HG03175 (cell line): ENCODE measurements around the gene KCNK13.

Experiments used
- ATAC-seq: cut with Tn5 transposase; IDR thresholded peaks from one replicate; pipeline ENCODE4 v1.9.1; 2021; ENCODE audit warnings: mild to moderate bottlenecking, moderate library complexity; ENCODE audit not compliant: unreplicated experiment

The KCNK13 gene

GRCh38 chr14:90126260-90126659, 64.5 kb downstream of the KCNK13 start:
- no peak for ATAC-seq

- ATAC-seq = no peak
Observed at GRCh38 chr14:90132821-90133570, 71.2 kb downstream of the KCNK13 start.

GRCh38 chr14:90136904-90137303, 75.1 kb downstream of the KCNK13 start:
- no peak for ATAC-seq

GRCh38 chr14:90137807-90138206, 76.0 kb downstream of the KCNK13 start:
- ATAC-seq = no peak

- no peak for ATAC-seq
Observed at GRCh38 chr14:90139199-90139598, 77.4 kb downstream of the KCNK13 start.

- no peak for ATAC-seq
Observed at GRCh38 chr14:90140298-90140955, 78.6 kb downstream of the KCNK13 start.

- ATAC-seq = no peak
Observed at GRCh38 chr14:90140956-90141316, 79.1 kb downstream of the KCNK13 start.

GRCh38 chr14:90153429-90153828, 91.6 kb downstream of the KCNK13 start:
- ATAC-seq = no peak

GRCh38 chr14:90154110-90154509, 92.3 kb downstream of the KCNK13 start:
- no peak for ATAC-seq

GRCh38 chr14:90159146-90159545, 97.4 kb downstream of the KCNK13 start:
- ATAC-seq = no peak

GRCh38 chr14:90159688-90160087, 97.9 kb downstream of the KCNK13 start:
- no peak for ATAC-seq

GRCh38 chr14:90161129-90161528, 99.3 kb downstream of the KCNK13 start:
- ATAC-seq = no peak

- no peak for ATAC-seq
Observed at GRCh38 chr14:90168425-90169105, 106.8 kb downstream of the KCNK13 start.

- ATAC-seq = no peak
Observed at GRCh38 chr14:90175631-90176030, 113.8 kb downstream of the KCNK13 start.

- no peak for ATAC-seq
Observed at GRCh38 chr14:90177539-90178189, 115.9 kb downstream of the KCNK13 start.

- ATAC-seq = no peak
Observed at GRCh38 chr14:90179357-90179756, 117.6 kb downstream of the KCNK13 start.

- ATAC-seq = no peak
Observed at GRCh38 chr14:90179809-90180779, 118.3 kb downstream of the KCNK13 start.

- ATAC-seq = no peak
Observed at GRCh38 chr14:90184094-90184493, 122.3 kb downstream of the KCNK13 start.

GRCh38 chr14:90184571-90185266, 122.9 kb downstream of the KCNK13 start:
- no peak for ATAC-seq

- no peak for ATAC-seq
Observed at GRCh38 chr14:90188588-90188987, 126.8 kb downstream of the KCNK13 start.
